ENCODE results near the gene ANKHD1. TPM values are rescaled to one million over a fixed set of nuclear protein-coding genes. Genes with fewer than 3 reads are reported as not detected.

The ANKHD1 gene
- total and polyA plus RNA-seq, 5 donors = 36.1 to 69.1 (median 60.7) TPM

GRCh38 chr5:140362311-140362710 is 39.3 kb upstream of the ANKHD1 start:
- no peak overlapping the region for H3K4me3 ChIP-seq (ENCODE audit: low read length)
- intact Hi-C loops (cut with DNase I) = loop anchor here in 2 of 4 donors (10.0 kb wide), 2 partner anchors 352 to 362 kb away; no protein-coding TSS in a partner anchor
- 84% methylated on average over 8 of the region's 8 CpGs for WGBS
- DNase-seq (no peak), ATAC-seq (no peak)
- no peaks in the 10 kb centered on the region for H3K9me3 ChIP-seq (ENCODE audit: control insufficient read depth, low read length)
- H3K27ac ChIP-seq (ENCODE audit: low read length) = no peak overlapping the region
- no peaks in the 10 kb centered on the region for H3K4me1 ChIP-seq (ENCODE audit: control insufficient read depth, insufficient read depth, low read length)
- no peaks in the 10 kb centered on the region for H3K27me3 ChIP-seq (ENCODE audit: control insufficient read depth, insufficient read depth)

GRCh38 chr5:140362875-140363630 is 38.6 kb upstream of the ANKHD1 start:
- no peaks in the 10 kb centered on the region for H3K4me1 ChIP-seq (ENCODE audit: control insufficient read depth, insufficient read depth, low read length)
- no peak overlapping the region for H3K4me3 ChIP-seq (ENCODE audit: low read length)
- intact Hi-C loops (cut with DNase I) = loop anchor here in 2 of 4 donors (10.0 kb wide), 2 partner anchors 352 to 362 kb away; no protein-coding TSS in a partner anchor
- 9% methylated on average over 29 of the region's 29 CpGs for WGBS
- H3K9me3 ChIP-seq (ENCODE audit: control insufficient read depth, low read length) = no peaks in the 10 kb centered on the region
- no peak overlapping the region for H3K27ac ChIP-seq (ENCODE audit: low read length)
- ATAC-seq = peak; percentile 64 to 71
- H3K27me3 ChIP-seq (ENCODE audit: control insufficient read depth, insufficient read depth) = no peaks in the 10 kb centered on the region
- DNase-seq = peak; percentile 79 to 90 (median 90)

- no peak overlapping the region for H3K27ac ChIP-seq (ENCODE audit: low read length)
- H3K4me3 ChIP-seq (ENCODE audit: low read length) = no peak overlapping the region
- WGBS = 54% methylated on average over 20 of the region's 20 CpGs
- no peaks in the 10 kb centered on the region for H3K9me3 ChIP-seq (ENCODE audit: control insufficient read depth, low read length)
- DNase-seq (no peak), ATAC-seq (no peak)
- no peaks in the 10 kb centered on the region for H3K4me1 ChIP-seq (ENCODE audit: control insufficient read depth, insufficient read depth, low read length)
- intact Hi-C loops (cut with DNase I) = loop anchor here in 2 of 4 donors (10.0 kb wide), 2 partner anchors 351 to 361 kb away; no protein-coding TSS in a partner anchor
- H3K27me3 ChIP-seq (ENCODE audit: control insufficient read depth, insufficient read depth) = no peaks in the 10 kb centered on the region
Measured at GRCh38 chr5:140363631-140364471, 37.8 kb upstream of the ANKHD1 start.

- no peak for DNase-seq
Measured at GRCh38 chr5:140364472-140364765, 37.2 kb upstream of the ANKHD1 start.

GRCh38 chr5:140365282-140365681 is 36.4 kb upstream of the ANKHD1 start:
- no peak overlapping the region for H3K27ac ChIP-seq (ENCODE audit: low read length)
- no peak for DNase-seq
- intact Hi-C loops (cut with DNase I) = loop anchor here in 2 of 4 donors (10.0 kb wide), 2 partner anchors 350 to 360 kb away; no protein-coding TSS in a partner anchor
- H3K4me3 ChIP-seq (ENCODE audit: low read length) = no peak overlapping the region
- no peaks in the 10 kb centered on the region for H3K4me1 ChIP-seq (ENCODE audit: control insufficient read depth, insufficient read depth, low read length)
- H3K27me3 ChIP-seq (ENCODE audit: control insufficient read depth, insufficient read depth) = no peaks in the 10 kb centered on the region
- 52% methylated on average over 3 of the region's 3 CpGs for WGBS
- no peaks in the 10 kb centered on the region for H3K9me3 ChIP-seq (ENCODE audit: control insufficient read depth, low read length)
- no peak for ATAC-seq

More at GRCh38 chr5:140364472-140364765, 37.2 kb upstream of the ANKHD1 start:
- Histone ChIP-seq H3K27me3 (ENCODE audit: control insufficient read depth, insufficient read depth) (no peaks in the 10 kb centered on the region), H3K27ac (ENCODE audit: low read length) (no peak overlapping the region), H3K4me1 (ENCODE audit: control insufficient read depth, insufficient read depth, low read length) (no peaks in the 10 kb centered on the region), H3K9me3 (ENCODE audit: control insufficient read depth, low read length) (no peaks in the 10 kb centered on the region), H3K4me3 (ENCODE audit: low read length) (no peak overlapping the region)
- WGBS = 95% methylated on average over 3 of the region's 3 CpGs
- no peak for ATAC-seq
- intact Hi-C loops (cut with DNase I) = loop anchor here in 2 of 4 donors (10.0 kb wide), 2 partner anchors 350 to 360 kb away; no protein-coding TSS in a partner anchor

- intact Hi-C loops (cut with DNase I) = loop anchor here in 2 of 4 donors (10.0 kb wide), 2 partner anchors 349 to 359 kb away; no protein-coding TSS in a partner anchor
- H3K27me3 ChIP-seq (ENCODE audit: control insufficient read depth, insufficient read depth) = no peaks in the 10 kb centered on the region
- ATAC-seq (no peak), DNase-seq (no peak)
- 91% methylated on average over 4 of the region's 4 CpGs for WGBS
- H3K27ac ChIP-seq (ENCODE audit: low read length) = no peak overlapping the region
- H3K4me3 ChIP-seq (ENCODE audit: low read length) = no peak overlapping the region
- H3K4me1 ChIP-seq (ENCODE audit: control insufficient read depth, insufficient read depth, low read length) = no peaks in the 10 kb centered on the region
- H3K9me3 ChIP-seq (ENCODE audit: control insufficient read depth, low read length) = no peaks in the 10 kb centered on the region
Measured at GRCh38 chr5:140365941-140366340, 35.7 kb upstream of the ANKHD1 start.

- no peak for DNase-seq
- no peak for ATAC-seq
- no peak overlapping the region for H3K27ac ChIP-seq (ENCODE audit: low read length)
- H3K27me3 ChIP-seq (ENCODE audit: control insufficient read depth, insufficient read depth) = no peaks in the 10 kb centered on the region
- no peaks in the 10 kb centered on the region for H3K4me1 ChIP-seq (ENCODE audit: control insufficient read depth, insufficient read depth, low read length)
- H3K9me3 ChIP-seq (ENCODE audit: control insufficient read depth, low read length) = no peaks in the 10 kb centered on the region
- 74% methylated on average over 7 of the region's 7 CpGs for WGBS
- intact Hi-C loops (cut with DNase I) = loop anchor here in 2 of 4 donors (10.0 kb wide), 2 partner anchors 348 to 358 kb away; no protein-coding TSS in a partner anchor
- no peak overlapping the region for H3K4me3 ChIP-seq (ENCODE audit: low read length)
Measured at GRCh38 chr5:140366589-140367255, 34.9 kb upstream of the ANKHD1 start.

- intact Hi-C loops (cut with DNase I) = loop anchor here in 2 of 4 donors (10.0 kb wide), 2 partner anchors 347 to 357 kb away; no protein-coding TSS in a partner anchor
- ATAC-seq (no peak), DNase-seq (no peak)
- Histone ChIP-seq H3K27me3 (ENCODE audit: control insufficient read depth, insufficient read depth) (no peaks in the 10 kb centered on the region), H3K9me3 (ENCODE audit: control insufficient read depth, low read length) (no peaks in the 10 kb centered on the region), H3K27ac (ENCODE audit: low read length) (no peak overlapping the region), H3K4me1 (ENCODE audit: control insufficient read depth, insufficient read depth, low read length) (no peaks in the 10 kb centered on the region), H3K4me3 (ENCODE audit: low read length) (no peak overlapping the region)
- 87% methylated on average over 8 of the region's 8 CpGs for WGBS
Measured at GRCh38 chr5:140367256-140368013, 34.2 kb upstream of the ANKHD1 start.

GRCh38 chr5:140371356-140372151 is 30.1 kb upstream of the ANKHD1 start:
- Histone ChIP-seq H3K27ac (ENCODE audit: low read length) (no peak overlapping the region), H3K4me1 (ENCODE audit: control insufficient read depth, insufficient read depth, low read length) (peaks cover 2% of the 10 kb centered on the region), H3K4me3 (ENCODE audit: low read length) (no peak overlapping the region), H3K27me3 (ENCODE audit: control insufficient read depth, insufficient read depth) (no peaks in the 10 kb centered on the region), H3K9me3 (ENCODE audit: control insufficient read depth, low read length) (no peaks in the 10 kb centered on the region)
- intact Hi-C loops (cut with DNase I) = loop anchor here in 1 of 4 donors (10.0 kb wide), 1 partner anchor 673 kb away; no protein-coding TSS in a partner anchor
- no peak for DNase-seq
- 89% methylated on average over 3 of the region's 3 CpGs for WGBS
- ATAC-seq = no peak
